CD8-positive, alpha-beta memory T cell (primary cell): ENCODE data around the gene CARD9. TPM values are rescaled to one million over a fixed set of nuclear protein-coding genes. Genes with fewer than 3 reads are reported as not detected.

Source experiments
- CTCF ChIA-PET: fragments of 350-600 bp; sonication (Branson Sonifier 250); formaldehyde crosslinking; loops from one replicate; lab custom pipeline; 2021; ENCODE audit warnings: antibody characterized with exemption; lab: Charles Lee
- POLR2A ChIA-PET: fragments of 350-600 bp; sonication (Branson Sonifier 250); formaldehyde crosslinking; loops from one replicate; lab custom pipeline; 2021; ENCODE audit warnings: antibody characterized with exemption; lab: Charles Lee
- DNase-seq, 5 donors: peaks; one replicate each; pipeline versions ENCODE4 v3.0.0 to v3.0.0-alpha.2; 2020 to 2022; ENCODE audit warnings: mixed read lengths in 1 of 5
- H3K27ac ChIP-seq: one replicate; pipeline ENCODE4 v1.7.0; 2013; ENCODE audit warnings: low read depth, mild to moderate bottlenecking, low read length, moderate library complexity
- H3K27me3 ChIP-seq: 2 replicates; pipeline ENCODE4 v1.7.0; 2013; ENCODE audit warnings: low read length, mild to moderate bottlenecking; ENCODE audit not compliant: insufficient read depth, poor library complexity, severe bottlenecking
- H3K36me3 ChIP-seq: 2 replicates; pipeline ENCODE4 v1.7.0; 2013; ENCODE audit warnings: mild to moderate bottlenecking, low read length, moderate library complexity; ENCODE audit not compliant: insufficient read depth
- H3K4me1 ChIP-seq: 2 replicates; pipeline ENCODE4 v1.7.0; 2013; ENCODE audit warnings: mild to moderate bottlenecking, low read length, moderate library complexity; ENCODE audit not compliant: insufficient read depth
- H3K4me3 ChIP-seq: 2 replicates; pipeline ENCODE4 v1.7.0; 2013; ENCODE audit warnings: mild to moderate bottlenecking, low read length
- H3K9me3 ChIP-seq: 2 replicates; pipeline ENCODE4 v1.7.0; 2013; ENCODE audit warnings: mild to moderate bottlenecking, low read length
- H3K27ac Mint-ChIP-seq, 8 donors: one replicate each; pipeline ENCODE4 v1.8.0; 2020 to 2021; ENCODE audit warnings: mixed read lengths in 8 of 8, mild to moderate bottlenecking in 6 of 8, inconsistent platforms in 3 of 8, moderate library complexity in 3 of 8
- H3K27me3 Mint-ChIP-seq, 2 donors: one replicate each; pipeline ENCODE4 v1.8.0; 2020 to 2021; ENCODE audit warnings: mixed read lengths in 2 of 2, mild to moderate bottlenecking in 1 of 2, moderate library complexity in 1 of 2
- H3K36me3 Mint-ChIP-seq, 3 donors: one replicate each; pipeline ENCODE4 v1.8.0; 2020 to 2021; ENCODE audit warnings: mixed read lengths in 3 of 3, inconsistent platforms in 1 of 3, mild to moderate bottlenecking in 1 of 3
- H3K4me1 Mint-ChIP-seq, 3 donors: one replicate each; pipeline ENCODE4 v1.8.0; 2020 to 2021; ENCODE audit warnings: mixed read lengths in 3 of 3, inconsistent platforms in 1 of 3, mild to moderate bottlenecking in 1 of 3
- H3K4me3 Mint-ChIP-seq, 7 donors: one replicate each; pipeline ENCODE4 v1.8.0; 2020 to 2021; ENCODE audit warnings: mixed read lengths in 7 of 7, mild to moderate bottlenecking in 6 of 7, moderate library complexity in 4 of 7, inconsistent platforms in 2 of 7
- H3K9me3 Mint-ChIP-seq, 5 donors: one replicate each; pipeline ENCODE4 v1.8.0; 2020 to 2022; ENCODE audit warnings: mixed read lengths in 5 of 5, mild to moderate bottlenecking in 3 of 5, moderate library complexity in 2 of 5, inconsistent platforms in 1 of 5
- polyA plus RNA-seq: library from polyadenylated mRNA; unstranded; fragments of 300-500 nt; fragmentation: Illumina TruSeq; gene quantifications from one replicate; pipeline ENCODE4 v1.2.3, GENCODE V29; 2021
- total RNA-seq, 2 experiments: library from RNA; stranded (reverse); gene quantifications; one replicate each; pipeline ENCODE4 v1.2.3, GENCODE V29; 2021

The CARD9 gene
- total and polyA plus RNA-seq, 3 experiments from 2014 or later: 1.4 to 1.5 TPM; not detected in 1

GRCh38 chr9:136364942-136365774 is 8.3 kb downstream of the CARD9 start:
- H3K9me3 ChIP-seq: no peaks in the 10 kb centered on the region
- no peaks in the 10 kb centered on the region for H3K27me3 Mint-ChIP-seq
- no peaks in the 10 kb centered on the region for H3K9me3 Mint-ChIP-seq
- no peaks in the 10 kb centered on the region for H3K36me3 ChIP-seq
- H3K4me1 ChIP-seq: peaks cover 5% of the 10 kb centered on the region
- no peak overlapping the region for H3K27ac Mint-ChIP-seq
- POLR2A ChIA-PET: no interaction called here
- CTCF ChIA-PET: no interaction called here
- no peak overlapping the region for H3K4me3 ChIP-seq
- H3K27me3 ChIP-seq: no peaks in the 10 kb centered on the region
- peaks cover 0 to 7% (median 0%) of the 10 kb centered on the region in 3 donors for H3K4me1 Mint-ChIP-seq
- H3K36me3 Mint-ChIP-seq: peaks cover 0 to 14% (median 0%) of the 10 kb centered on the region in 3 donors
- H3K4me3 Mint-ChIP-seq: peak overlapping the region in 3 of 7 donors; percentile 29 to 81 (median 32)
- no peak overlapping the region for H3K27ac ChIP-seq
- no peak for DNase-seq

DNA sequence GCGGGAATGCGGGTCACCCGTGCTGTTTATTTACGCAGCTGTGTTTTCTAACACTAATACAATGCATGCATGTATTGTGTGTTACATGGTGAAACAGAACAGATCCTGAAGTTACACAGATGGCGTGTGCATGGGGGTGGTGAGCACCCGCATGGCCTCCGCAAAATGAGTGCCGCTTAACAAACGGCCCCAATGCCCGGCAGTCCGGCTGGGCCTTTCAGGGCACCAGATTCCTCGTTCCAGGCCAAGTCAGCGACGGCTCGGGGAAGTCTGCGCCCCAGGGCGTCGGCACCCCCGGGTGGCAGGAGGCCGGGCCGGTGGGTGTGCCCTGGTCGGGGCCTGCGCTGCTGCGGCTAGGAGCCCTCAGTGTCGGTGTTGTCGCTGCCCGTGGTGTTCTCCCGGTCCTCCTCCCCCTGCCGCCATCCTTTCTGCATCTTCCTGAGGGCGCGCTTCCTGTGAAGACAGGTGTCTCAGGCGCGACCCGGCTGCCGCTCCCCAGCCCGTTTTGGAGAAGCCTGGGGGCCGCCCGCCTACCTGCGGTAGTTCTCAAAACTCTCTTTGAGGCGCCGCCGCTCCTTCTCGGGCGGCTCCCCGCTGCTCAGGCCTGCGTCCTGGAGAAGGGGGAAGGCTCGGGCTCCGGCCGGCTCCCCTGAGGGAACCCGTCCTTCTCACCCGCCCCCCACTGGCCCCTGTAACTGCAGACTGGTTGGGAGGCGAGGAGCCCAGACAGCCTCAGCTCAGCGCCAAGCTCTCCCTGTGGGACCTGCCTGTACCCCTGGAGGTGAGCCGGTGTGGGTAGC is 9.3 kb downstream of the CARD9 start:
- peaks cover 0 to 7% (median 0%) of the 10 kb centered on the region in 3 donors for H3K4me1 Mint-ChIP-seq
- ChIA-PET CTCF (interaction anchor here (0.9 to 1.6 kb wide), 8 partner anchors 16 to 363 kb away, joined by 3 to 6 read pairs (median 4); no protein-coding TSS in a partner anchor), POLR2A (interaction anchor here (0.6 to 1.7 kb wide), 4 partner anchors 39 to 824 kb away, joined by 3 to 8 read pairs (median 4); no protein-coding TSS in a partner anchor)
- Histone ChIP-seq H3K36me3 (no peaks in the 10 kb centered on the region), H3K9me3 (no peaks in the 10 kb centered on the region), H3K4me1 (peaks cover 5% of the 10 kb centered on the region), H3K27me3 (no peaks in the 10 kb centered on the region), H3K4me3 (no peak overlapping the region), H3K27ac (no peak overlapping the region)
- H3K27ac Mint-ChIP-seq: peak overlapping the region in 1 of 8 donors; percentile 65
- no peaks in the 10 kb centered on the region for H3K27me3 Mint-ChIP-seq
- H3K4me3 Mint-ChIP-seq: peak overlapping the region in 6 of 7 donors; percentile 15 to 92 (median 54)
- no peak for DNase-seq
- H3K36me3 Mint-ChIP-seq: peaks cover 0 to 20% (median 0%) of the 10 kb centered on the region in 3 donors
- H3K9me3 Mint-ChIP-seq: no peaks in the 10 kb centered on the region

DNA sequence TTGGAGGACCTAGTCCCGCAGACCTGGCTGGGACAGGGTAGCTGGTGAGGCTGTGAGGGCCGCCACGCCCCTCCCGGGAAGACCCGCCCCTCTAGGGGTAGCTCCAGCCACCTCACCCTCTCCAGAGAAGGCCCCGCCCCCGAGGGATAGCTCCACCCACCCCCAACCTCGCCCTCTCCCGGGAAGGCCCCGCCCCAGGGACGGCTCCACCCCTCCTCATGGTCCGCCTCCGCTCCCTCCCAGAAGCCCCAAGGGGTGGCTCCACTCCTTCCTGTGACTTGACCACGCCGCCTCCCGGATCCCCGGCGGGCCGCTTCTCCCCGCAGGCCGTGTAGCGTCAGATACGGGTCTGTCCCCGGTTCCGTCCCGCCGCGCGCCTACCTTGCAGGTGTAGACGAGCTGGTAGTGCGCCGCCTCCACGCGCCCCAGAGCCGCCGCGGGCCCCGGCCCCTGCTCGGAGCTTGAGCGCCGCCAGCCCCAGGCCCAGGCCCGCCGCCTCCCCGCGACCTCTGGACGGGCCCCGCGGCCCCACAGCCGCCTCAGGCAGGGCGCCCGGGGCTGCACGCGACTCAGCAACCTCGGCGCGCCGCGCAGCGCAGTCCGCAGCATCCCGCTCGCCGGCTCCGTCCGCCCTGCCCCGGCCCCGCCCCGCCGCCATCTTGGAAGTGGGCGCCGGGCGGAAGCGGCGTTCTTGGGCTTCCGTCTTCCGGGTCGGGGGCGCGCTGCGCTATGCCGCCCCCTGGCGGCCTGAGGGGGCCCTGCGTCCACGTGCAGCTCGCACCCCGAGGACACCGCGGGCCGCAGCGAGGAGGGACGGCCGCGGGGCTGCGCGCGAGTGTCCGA is 10.1 kb downstream of the CARD9 start, which contains the start of gene DNLZ:
Gene DNLZ (minus strand): TSS at position 639 of the 843 bp plus-strand sequence. CDS start 30 bp downstream, at position 609.
- peak; percentile 85 to 91 (median 89) for DNase-seq
- H3K9me3 ChIP-seq: no peaks in the 10 kb centered on the region
- peaks cover 0 to 20% (median 0%) of the 10 kb centered on the region in 3 donors for H3K36me3 Mint-ChIP-seq
- POLR2A ChIA-PET: interaction anchor here (0.6 to 1.7 kb wide), 7 partner anchors 22 to 825 kb away, joined by 3 to 8 read pairs (median 4); partner anchors contain the start of gene CAMSAP1
- peak within 1 kb of the TSS; percentile 83 to 96 (median 88) for H3K4me3 Mint-ChIP-seq
- H3K4me1 Mint-ChIP-seq: peaks cover 0 to 7% (median 0%) of the 10 kb centered on the region in 3 donors
- no peaks in the 10 kb centered on the region for H3K36me3 ChIP-seq
- CTCF ChIA-PET: interaction anchor here (0.8 to 1.6 kb wide), 14 partner anchors 15 to 364 kb away, joined by 3 to 6 read pairs (median 3); no protein-coding TSS in a partner anchor
- H3K4me1 ChIP-seq: peaks cover 5% of the 10 kb centered on the region
- H3K27me3 Mint-ChIP-seq: no peaks in the 10 kb centered on the region
- no peaks in the 10 kb centered on the region for H3K27me3 ChIP-seq
- H3K9me3 Mint-ChIP-seq: no peaks in the 10 kb centered on the region
- peak within 1 kb of the TSS; percentile 61 for H3K4me3 ChIP-seq
- peak within 1 kb of the TSS; percentile 46 to 86 (median 80) for H3K27ac Mint-ChIP-seq
- H3K27ac ChIP-seq: peak within 1 kb of the TSS; percentile 31

GRCh38 chr9:136362450-136362784 is 11.1 kb downstream of the CARD9 start:
- Histone ChIP-seq H3K9me3 (no peaks in the 10 kb centered on the region), H3K27ac (no peak overlapping the region), H3K4me3 (no peak overlapping the region), H3K27me3 (no peaks in the 10 kb centered on the region), H3K4me1 (peaks cover 5% of the 10 kb centered on the region), H3K36me3 (no peaks in the 10 kb centered on the region)
- H3K4me1 Mint-ChIP-seq: peaks cover 0 to 7% (median 0%) of the 10 kb centered on the region in 3 donors
- H3K4me3 Mint-ChIP-seq: peak overlapping the region; percentile 50 to 96 (median 88)
- H3K27me3 Mint-ChIP-seq: no peaks in the 10 kb centered on the region
- no peak for DNase-seq
- peaks cover 0 to 20% (median 0%) of the 10 kb centered on the region in 3 donors for H3K36me3 Mint-ChIP-seq
- no peaks in the 10 kb centered on the region for H3K9me3 Mint-ChIP-seq
- peak overlapping the region in 5 of 8 donors; percentile 21 to 85 (median 64) for H3K27ac Mint-ChIP-seq
- ChIA-PET CTCF (interaction anchor here (0.8 to 1.6 kb wide), 7 partner anchors 20 to 83 kb away, joined by 3 to 6 read pairs (median 3); no protein-coding TSS in a partner anchor), POLR2A (interaction anchor here (0.6 to 1.7 kb wide), 5 partner anchors 23 to 365 kb away, joined by 3 to 8 read pairs (median 5); no protein-coding TSS in a partner anchor)

- peak overlapping the region in 2 of 8 donors; percentile 46 to 64 for H3K27ac Mint-ChIP-seq
- Histone ChIP-seq H3K27ac (no peak overlapping the region), H3K36me3 (no peaks in the 10 kb centered on the region), H3K9me3 (no peaks in the 10 kb centered on the region), H3K27me3 (no peaks in the 10 kb centered on the region), H3K4me1 (peaks cover 5% of the 10 kb centered on the region), H3K4me3 (no peak overlapping the region)
- no peaks in the 10 kb centered on the region for H3K27me3 Mint-ChIP-seq
- no peaks in the 10 kb centered on the region for H3K9me3 Mint-ChIP-seq
- ChIA-PET POLR2A (interaction anchor here (1.7 kb wide), 1 partner anchor 94 kb away, joined by 5 read pairs; no protein-coding TSS in a partner anchor), CTCF (interaction anchor here (1.2 kb wide), 1 partner anchor 24 kb away, joined by 3 read pairs; no protein-coding TSS in a partner anchor)
- H3K4me3 Mint-ChIP-seq: peak overlapping the region; percentile 28 to 92 (median 50)
- no peak for DNase-seq
- peaks cover 0 to 7% (median 0%) of the 10 kb centered on the region in 3 donors for H3K4me1 Mint-ChIP-seq
- H3K36me3 Mint-ChIP-seq: peaks cover 0 to 20% (median 0%) of the 10 kb centered on the region in 3 donors
Measured at GRCh38 chr9:136361754-136362449, 11.6 kb downstream of the CARD9 start.

DNA sequence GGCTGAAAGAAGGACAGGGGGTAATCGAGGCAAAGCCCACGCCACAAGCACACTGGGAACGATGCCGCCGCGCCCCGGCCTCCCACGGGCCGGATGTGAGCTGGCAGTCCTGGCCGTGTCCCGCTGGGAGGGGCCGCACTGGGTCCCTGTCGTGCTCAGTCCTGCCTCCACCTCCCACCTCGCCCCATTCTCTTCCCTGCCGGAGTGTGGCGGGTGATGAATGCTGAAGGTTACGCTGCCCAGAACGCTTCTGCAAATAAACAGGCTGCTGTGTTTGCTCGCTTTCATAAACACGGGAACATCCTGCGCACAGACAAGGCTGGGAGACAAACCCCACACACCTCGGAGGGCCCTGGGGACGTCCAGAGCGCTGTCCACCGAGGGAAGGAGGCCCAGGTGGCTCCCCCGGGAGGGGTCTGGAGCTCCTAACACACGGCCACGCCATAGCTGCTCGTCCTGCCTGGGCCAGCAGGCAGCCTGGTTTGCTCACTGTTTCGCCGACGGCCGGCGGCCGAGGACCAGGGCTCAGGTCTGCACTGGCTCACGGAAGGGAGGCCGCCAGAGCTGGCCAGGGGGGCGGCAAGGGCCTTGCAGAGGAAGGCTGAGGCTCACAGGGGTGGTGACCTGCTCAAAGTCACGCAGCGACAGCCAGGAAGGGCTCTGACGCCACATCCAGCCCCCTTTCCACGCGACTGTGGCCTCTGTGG is 12.3 kb downstream of the CARD9 start:
- ChIA-PET POLR2A (no interaction called here), CTCF (interaction anchor here (1.2 kb wide), 1 partner anchor 24 kb away, joined by 3 read pairs; no protein-coding TSS in a partner anchor)
- Histone ChIP-seq H3K9me3 (no peaks in the 10 kb centered on the region), H3K27ac (no peak overlapping the region), H3K27me3 (no peaks in the 10 kb centered on the region), H3K4me1 (peaks cover 5% of the 10 kb centered on the region), H3K36me3 (no peaks in the 10 kb centered on the region), H3K4me3 (no peak overlapping the region)
- Mint-ChIP-seq H3K9me3 (no peaks in the 10 kb centered on the region), H3K27ac (no peak overlapping the region), H3K4me3 (peak overlapping the region in 2 of 7 donors; percentile 29 to 48), H3K27me3 (no peaks in the 10 kb centered on the region), H3K36me3 (peaks cover 0 to 20% (median 0%) of the 10 kb centered on the region in 3 donors), H3K4me1 (peaks cover 0 to 7% (median 0%) of the 10 kb centered on the region in 3 donors)
- DNase-seq: no peak
